A673 (cell line): ENCODE results near the gene TBL1X.

Source experiments
- CTCF ChIP-seq: fragments of 300-800, 200-600 bp; sonication (generic); conservative IDR thresholded peaks from 2 replicates; pipeline ENCODE4 v1.5.1; 2017; ENCODE audit warnings: low read depth, mild to moderate bottlenecking, antibody characterized with exemption, low read length, moderate library complexity, mixed read lengths
- EZH2 ChIP-seq: fragments of 200-600 bp; sonication (generic); IDR thresholded peaks from 2 replicates; pipeline ENCODE4 v1.6.1; 2017; ENCODE audit warnings: borderline replicate concordance, low read depth, mild to moderate bottlenecking, mixed read lengths, antibody characterized with exemption, low read length; ENCODE audit not compliant: poor library complexity, severe bottlenecking

DNA sequence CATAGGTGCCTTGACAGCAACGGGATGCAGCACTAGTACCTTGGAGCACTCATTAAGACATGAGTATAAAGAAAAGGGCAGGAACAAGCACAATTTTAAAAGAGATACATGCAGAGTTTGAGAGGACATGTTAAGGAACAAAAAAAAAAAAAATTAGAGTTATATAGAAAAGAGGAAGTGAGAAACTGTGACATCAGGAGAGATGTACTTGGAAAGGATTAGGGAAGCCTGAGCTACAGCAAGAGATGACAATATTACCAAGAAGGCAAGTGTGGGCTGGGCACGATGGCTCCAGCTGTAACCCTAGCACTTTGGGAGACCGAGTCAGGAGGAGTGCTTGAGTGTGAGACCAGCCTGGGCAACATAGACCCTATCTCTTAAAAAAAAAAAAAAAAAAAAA lies 263.4 kb downstream of the TBL1X start:
- TF ChIP-seq CTCF (no peak), EZH2 (no peak)
